Adrenal gland (tissue), 12 donors: ENCODE measurements around the gene GAGE2A. TPM values are rescaled to one million over a fixed set of nuclear protein-coding genes. Genes with fewer than 3 reads are reported as not detected.

Experiments used
- DNase-seq, 7 donors: peaks; one replicate each; pipeline ENCODE4 v3.0.0-alpha.2; 2019 to 2020
- H3K27ac ChIP-seq, 5 donors: fragments of 200-600 bp; sonication (generic) in 4 of 5; 1 replicate in 3 of 5; 2 replicates in 2 of 5; pipeline versions ENCODE4 v1.5.1 to v1.8.0; 2016 to 2020; ENCODE audit warnings: mild to moderate bottlenecking in 1 of 5
- H3K27me3 ChIP-seq: fragments of 200-600 bp; 2 replicates; pipeline ENCODE4 v1.8.0; 2021
- H3K36me3 ChIP-seq, 2 donors: fragments of 200-600 bp; replicated peaks in 1 of 2; 1 replicate in 1 of 2; 2 replicates in 1 of 2; pipeline versions ENCODE4 v1.5.1 to v1.8.0; 2018 to 2022
- H3K4me1 ChIP-seq, 2 donors: fragments of 200-600 bp; replicated peaks in 1 of 2; 1 replicate in 1 of 2; 2 replicates in 1 of 2; pipeline versions ENCODE4 v1.5.1 to v1.8.0; 2018 to 2021
- H3K4me3 ChIP-seq, 4 donors: fragments of 200-600 bp; sonication (generic) in 3 of 4; one replicate each; pipeline ENCODE4 v1.5.1; 2016 to 2018
- H3K9me3 ChIP-seq, 3 donors: fragments of 200-600 bp; sonication (generic) in 1 of 3; replicated peaks in 1 of 3; 1 replicate in 2 of 3; 2 replicates in 1 of 3; pipeline versions ENCODE4 v1.5.1 to v1.8.0; 2016 to 2021
- POLR2A ChIP-seq, 2 donors: fragments of 450-650 bp; IDR thresholded peaks; one replicate each; pipeline ENCODE4 v1.6.1; 2017; ENCODE audit warnings: antibody characterized with exemption in 2 of 2, mild to moderate bottlenecking in 2 of 2, moderate library complexity in 1 of 2
- WGBS, 4 donors: extraction: QIAGEN DNeasy Blood & Tissue Kit in 2 of 4; methylation state at CpG; one replicate each; pipeline versions ENCODE4 v1.1.5 to v1.1.7; 2013 to 2017; 5-methylcytosine and 5-hydroxymethylcytosine counted together
- intact Hi-C, 2 donors: fragments of 100-400 bp; cut with DNase I; formaldehyde crosslinking; loops; one replicate each; pipeline versions ENCODE4 v1.14.1 to v1.15.0; 2022 to 2023
- polyA plus RNA-seq, 3 donors: library from polyadenylated mRNA; stranded (reverse); fragments of 200-250 nt in 2 of 3; fragments of 350-450 nt in 1 of 3; fragmentation: Illumina TruSeq in 1 of 3; extraction: RNeasy Lipid Tissue Mini Kit (QIAGEN cat#74804) in 1 of 3; gene quantifications; one replicate each; pipeline ENCODE4 v1.2.3, GENCODE V29; 2013 to 2014
- total RNA-seq, 9 donors: library from RNA; depleted of rRNA in 4 of 9; stranded (reverse); fragments of >200 nt in 4 of 9; fragments of 120-200 nt in 1 of 9; fragmentation: NEBNext Ultra II Directional in 1 of 9; extraction: Animal tissue kit (Norgen Biotek cat#: 25700) in 1 of 9; gene quantifications; one replicate each; pipeline versions ENCODE4 v1.1.0 to v1.2.4, GENCODE V29; 2013 to 2023
- TF ChIP-seq, protein P1 (sequence below), 6 experiments: fragments of 450-650 bp in 4 of 6; fragments of 200-600 bp in 2 of 6; sonication (generic) in 1 of 6; IDR thresholded peaks; 1 replicate in 5 of 6; 2 replicates in 1 of 6; pipeline versions ENCODE4 v1.5.1 to v1.8.0; 2016 to 2021; ENCODE audit warnings: antibody characterized with exemption in 6 of 6, mild to moderate bottlenecking in 2 of 6, moderate library complexity in 1 of 6
- donor health status: healthy with polysubstance abuse.
- donor health status: Bipolar disorder and iron deficiency.
- donor health status: DM: yes; HTN: yes; CAD: no.
- donor health status: DM: no; HTN: no; CAD: no.
- donor health status: DM: no; HTN: no; CAD: no.
- donor health status: DM: yes; HTN: yes; CAD: no.

GAGE2A gene
- total and polyA plus RNA-seq, 12 donors: 0.57 to 0.69 TPM; not detected in 10

DNA sequence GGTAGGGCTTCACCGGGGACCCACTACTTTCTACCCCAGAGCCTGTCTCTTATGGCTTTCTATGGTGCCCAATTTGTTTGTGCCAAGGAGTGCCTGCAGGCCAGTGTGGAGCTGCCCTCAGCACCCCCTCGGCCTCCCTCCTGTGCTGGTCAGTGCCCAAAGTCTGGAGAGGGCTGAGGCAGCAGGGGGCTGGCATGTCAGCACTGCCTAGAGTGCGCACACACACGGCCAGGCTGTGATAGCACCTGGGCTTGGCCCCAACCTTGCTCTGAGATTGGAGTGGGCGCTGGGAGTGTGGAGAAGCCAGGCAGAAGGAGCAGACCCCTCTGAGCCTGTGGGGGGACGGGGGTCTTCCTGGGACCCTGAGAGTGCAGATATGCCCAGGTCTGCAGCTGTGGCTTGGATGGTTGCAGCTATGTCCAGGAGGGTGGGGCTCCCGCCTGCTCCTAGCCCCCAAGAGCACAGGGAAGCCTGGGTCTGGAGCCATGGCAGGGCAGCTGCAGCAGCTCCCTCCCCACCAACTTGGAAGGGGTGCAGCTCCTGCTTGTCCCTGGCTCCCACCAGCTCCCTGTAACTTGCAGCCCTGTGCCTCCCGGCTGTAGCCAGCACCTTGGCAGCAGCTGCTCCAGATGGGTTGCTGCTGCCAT, 55.8 kb downstream of the GAGE2A start:
- intact Hi-C loops: no loop called here
- no peak for DNase-seq
- Histone ChIP-seq H3K4me3 (no peak overlapping the region), H3K9me3 (no peaks in the 10 kb centered on the region), H3K27ac (no peak overlapping the region), H3K27me3 (peaks cover 35% of the 10 kb centered on the region), H3K36me3 (no peaks in the 10 kb centered on the region), H3K4me1 (no peaks in the 10 kb centered on the region)
- TF ChIP-seq POLR2A (IDR thresholded peaks at IDR 0.05): no peak
- TF ChIP-seq, protein P1, sequence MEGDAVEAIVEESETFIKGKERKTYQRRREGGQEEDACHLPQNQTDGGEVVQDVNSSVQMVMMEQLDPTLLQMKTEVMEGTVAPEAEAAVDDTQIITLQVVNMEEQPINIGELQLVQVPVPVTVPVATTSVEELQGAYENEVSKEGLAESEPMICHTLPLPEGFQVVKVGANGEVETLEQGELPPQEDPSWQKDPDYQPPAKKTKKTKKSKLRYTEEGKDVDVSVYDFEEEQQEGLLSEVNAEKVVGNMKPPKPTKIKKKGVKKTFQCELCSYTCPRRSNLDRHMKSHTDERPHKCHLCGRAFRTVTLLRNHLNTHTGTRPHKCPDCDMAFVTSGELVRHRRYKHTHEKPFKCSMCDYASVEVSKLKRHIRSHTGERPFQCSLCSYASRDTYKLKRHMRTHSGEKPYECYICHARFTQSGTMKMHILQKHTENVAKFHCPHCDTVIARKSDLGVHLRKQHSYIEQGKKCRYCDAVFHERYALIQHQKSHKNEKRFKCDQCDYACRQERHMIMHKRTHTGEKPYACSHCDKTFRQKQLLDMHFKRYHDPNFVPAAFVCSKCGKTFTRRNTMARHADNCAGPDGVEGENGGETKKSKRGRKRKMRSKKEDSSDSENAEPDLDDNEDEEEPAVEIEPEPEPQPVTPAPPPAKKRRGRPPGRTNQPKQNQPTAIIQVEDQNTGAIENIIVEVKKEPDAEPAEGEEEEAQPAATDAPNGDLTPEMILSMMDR (IDR thresholded peaks at IDR 0.05): no peak
- WGBS, 4 donors: 56 to 100% (median 80%) methylated on average over 1 to 8 of the region's 8 CpGs

Other genes with a start within 250 kb of the GAGE2A start
- not detected for gene GAGE12C, start 57.3 kb upstream of the GAGE2A start, total RNA-seq
- not detected for gene GAGE12C, start 57.3 kb upstream of the GAGE2A start, polyA plus RNA-seq
- gene GAGE12D, start 47.8 kb upstream of the GAGE2A start, total RNA-seq: not detected
- gene GAGE12D, start 47.8 kb upstream of the GAGE2A start, polyA plus RNA-seq: not detected
- gene GAGE12E, start 38.2 kb upstream of the GAGE2A start, total RNA-seq: not detected
- gene GAGE12E, start 38.2 kb upstream of the GAGE2A start, polyA plus RNA-seq: not detected
- gene GAGE12F, start 28.7 kb upstream of the GAGE2A start, total RNA-seq: 1 to 10 TPM in 1 of 9 donors, under 1 TPM in 1, not detected in 7; 0.57 to 1.1 TPM
- gene GAGE12F, start 28.7 kb upstream of the GAGE2A start, polyA plus RNA-seq: not detected
- under 1 TPM in 1 of 9 donors, not detected in 8; 0.57 TPM for gene GAGE12G, start 19.1 kb upstream of the GAGE2A start, total RNA-seq
- gene GAGE12G, start 19.1 kb upstream of the GAGE2A start, polyA plus RNA-seq: not detected
- not detected for gene GAGE12H, start 9.5 kb upstream of the GAGE2A start, total RNA-seq
- not detected for gene GAGE12H, start 9.5 kb upstream of the GAGE2A start, polyA plus RNA-seq
- not detected for gene GAGE1, start 9.5 kb downstream of the GAGE2A start, total RNA-seq
- not detected for gene GAGE1, start 9.5 kb downstream of the GAGE2A start, polyA plus RNA-seq
- gene PAGE1, start 106.5 kb downstream of the GAGE2A start, total RNA-seq: not detected
- gene PAGE1, start 106.5 kb downstream of the GAGE2A start, polyA plus RNA-seq: not detected
- gene PAGE4, start 239.8 kb downstream of the GAGE2A start, total RNA-seq: 1 to 10 TPM in 2 of 9 donors, under 1 TPM in 1, not detected in 6; 0.83 to 3.9 (median 1.3) TPM
- gene PAGE4, start 239.8 kb downstream of the GAGE2A start, polyA plus RNA-seq: 1 to 10 TPM; 2.6 to 9.7 (median 5.4) TPM